Stimulated activated naive CD4-positive, alpha-beta T cell (primary cell): Measurements from ENCODE around the gene THRA.
A peak's percentile ranks its signal among the peaks of the same experiment; 100 is the strongest.

ENCODE experiments used
- DNase-seq, 6 experiments: peaks; one replicate each; lab custom pipeline; 2025; lab: John Stamatoyannopoulos, UW

The THRA gene

GRCh38 chr17:40062329-40063186, at the start of gene THRA:
THRA (plus strand) TSS chr17:40062965; CDS start chr17:40074489, 11,524 bp downstream.
- DNase-seq = peak; percentile 28 to 75 (median 65)

- no peak for DNase-seq
Measured at GRCh38 chr17:40014375-40014980, 48.3 kb upstream of the THRA start.

- DNase-seq = no peak
Measured at GRCh38 chr17:40015005-40015997, 47.5 kb upstream of the THRA start, which contains the start of gene CSF3. CSF3 (plus strand) TSS chr17:40015440; CDS start chr17:40015475, 35 bp downstream.

- no peak for DNase-seq
Measured at GRCh38 chr17:40015998-40016985, 46.5 kb upstream of the THRA start.

- DNase-seq = no peak
Measured at GRCh38 chr17:40017422-40018080, 45.2 kb upstream of the THRA start.

- DNase-seq = no peak
Measured at GRCh38 chr17:40018211-40019121, 44.3 kb upstream of the THRA start.

- DNase-seq = no peak
Measured at GRCh38 chr17:40019140-40019991, 43.4 kb upstream of the THRA start.

- no peak for DNase-seq
Measured at GRCh38 chr17:40020146-40020545, 42.6 kb upstream of the THRA start.

- DNase-seq = no peak
Measured at GRCh38 chr17:40021451-40021971, 41.3 kb upstream of the THRA start.

- no peak for DNase-seq
Measured at GRCh38 chr17:40022497-40022896, 40.3 kb upstream of the THRA start.

- no peak for DNase-seq
Measured at GRCh38 chr17:40022961-40023541, 39.7 kb upstream of the THRA start.

GRCh38 chr17:40023590-40024292, 39.0 kb upstream of the THRA start:
- no peak for DNase-seq

GRCh38 chr17:40024901-40025300, 37.9 kb upstream of the THRA start:
- DNase-seq = no peak

- DNase-seq = no peak
Measured at GRCh38 chr17:40025559-40025958, 37.2 kb upstream of the THRA start.

GRCh38 chr17:40025991-40026815, 36.6 kb upstream of the THRA start:
- DNase-seq = peak in 5 of 6 experiments; percentile 9 to 55 (median 23)
